HepG2 (cell line): Measurements from ENCODE around the gene LRRC40. TPM values are rescaled to one million over a fixed set of nuclear protein-coding genes. Genes with fewer than 3 reads are reported as not detected.

ENCODE experiments used
- ATAC-seq: fragments of 200-7000 bp; cut with Tn5 transposase; 3 replicates; pipeline ENCODE4 v1.9.1; 2020; ENCODE audit warnings: mild to moderate bottlenecking, moderate library complexity
- BruUV-seq: library from RNA; stranded (reverse); fragments of 400-500 nt; replicated peaks from 2 replicates; lab custom pipeline; 2021; lab: Mats Ljungman, UMichigan
- CTCF ChIA-PET: fragments of 300-600 bp; formaldehyde crosslinking; extraction: SDS; loops from one replicate; lab custom pipeline; 2021; ENCODE audit warnings: low total read pairs, inconsistent platforms, low intra/inter-chr PET ratio; lab: Yijun Ruan, JAX
- POLR2A ChIA-PET: fragments of 350-600 bp; sonication (Branson Sonifier 250); formaldehyde crosslinking; loops from one replicate; lab custom pipeline; 2020; ENCODE audit warnings: antibody characterized with exemption, inconsistent platforms; lab: Yijun Ruan, JAX
- DNase-seq: peaks from one replicate; pipeline ENCODE4 v3.0.0-alpha.2; 2015; ENCODE audit warnings: low spot score
- FAIRE-seq: peaks from 3 replicates; lab custom pipeline; 2011; peaks lifted over from hg19 to GRCh38; lab: Jason Lieb, UNC
- H2AFZ ChIP-seq: one replicate; pipeline ENCODE4 v1.6.1; 2011; ENCODE audit warnings: low read length, inconsistent platforms
- H3K27ac ChIP-seq: fragments of 300-600 bp; 3 replicates; pipeline ENCODE4 v1.8.0; 2011; ENCODE audit warnings: mixed run types, mild to moderate bottlenecking, mixed read lengths, low read length, inconsistent platforms; ENCODE audit not compliant: insufficient read depth; ENCODE audit errors: extremely low read length
- H3K27me3 ChIP-seq, 2 experiments: fragments of 200-600 bp in 1 of 2; 2 replicates in 1 of 2; 3 replicates in 1 of 2; pipeline versions ENCODE4 v1.6.0 to v1.8.0; 2011; ENCODE audit warnings: low read length in 2 of 2, mild to moderate bottlenecking in 2 of 2, moderate library complexity in 2 of 2, inconsistent platforms in 1 of 2; ENCODE audit not compliant: insufficient read depth in 2 of 2, control insufficient read depth in 1 of 2
- H3K36me3 ChIP-seq, 2 experiments: fragments of 200-600 bp in 1 of 2; replicated peaks in 1 of 2; 2 replicates in 1 of 2; 3 replicates in 1 of 2; pipeline versions ENCODE4 v1.5.1 to v1.8.0; 2011; ENCODE audit warnings: low read length in 2 of 2, inconsistent platforms in 1 of 2; ENCODE audit not compliant: insufficient read depth in 2 of 2, control insufficient read depth in 1 of 2
- H3K4me1 ChIP-seq: 2 replicates; pipeline ENCODE4 v1.5.1; 2012; ENCODE audit warnings: low read length, inconsistent platforms; ENCODE audit not compliant: insufficient read depth
- H3K4me2 ChIP-seq: 2 replicates; pipeline ENCODE4 v1.6.0; 2011; ENCODE audit warnings: low read depth, low read length, inconsistent platforms
- H3K4me3 ChIP-seq, 3 experiments: fragments of 200-600 bp in 1 of 3; sonication (generic), shearing (Covaris generic) in 1 of 3; replicated peaks in 1 of 3; 2 replicates each; pipeline ENCODE4 v1.5.1; 2011 to 2016; ENCODE audit warnings: low read length in 3 of 3, inconsistent platforms in 2 of 3, low read depth in 2 of 3, mild to moderate bottlenecking in 2 of 3, control low read depth in 1 of 3, mixed read lengths in 1 of 3; ENCODE audit not compliant: insufficient read depth in 1 of 3
- H3K79me2 ChIP-seq: one replicate; pipeline ENCODE4 v1.6.1; 2011; ENCODE audit warnings: low read length, inconsistent platforms; ENCODE audit not compliant: insufficient read depth
- H3K9ac ChIP-seq: 2 replicates; pipeline ENCODE4 v1.6.0; 2011; ENCODE audit warnings: mild to moderate bottlenecking, low read depth, low read length, inconsistent platforms; ENCODE audit not compliant: insufficient read depth
- H3K9me3 ChIP-seq: 2 replicates; pipeline ENCODE4 v1.5.1; 2012; ENCODE audit warnings: mild to moderate bottlenecking, low read length
- H4K20me1 ChIP-seq: 2 replicates; pipeline ENCODE4 v1.6.0; 2011; ENCODE audit warnings: inconsistent platforms, mild to moderate bottlenecking, low read length, moderate library complexity; ENCODE audit not compliant: insufficient read depth
- CEBPB ChIP-seq: IDR thresholded peaks from 2 replicates; pipeline ENCODE4 v1.6.1; 2011; ENCODE audit warnings: low read depth, low read length, improper control_type of control experiment, borderline replicate concordance
- GATAD2A ChIP-seq: IDR thresholded peaks from 2 replicates; pipeline ENCODE4 v1.6.1; 2016
- JUNB ChIP-seq: sonication (generic); formaldehyde crosslinking; IDR thresholded peaks from 2 replicates; pipeline ENCODE4 v1.8.0; 2022; ENCODE audit warnings: missing genetic modification reagents, mild to moderate bottlenecking, borderline replicate concordance
- RARA ChIP-seq: IDR thresholded peaks from 2 replicates; pipeline ENCODE4 v1.6.1; 2016; ENCODE audit warnings: missing genetic modification reagents, missing compliant biosample characterization
- STAG1 ChIP-seq: sonication (generic); formaldehyde crosslinking; IDR thresholded peaks from 2 replicates; pipeline ENCODE4 v1.4.0; 2020; ENCODE audit warnings: missing genetic modification reagents
- TBL1XR1 ChIP-seq: fragments of 150-350 bp; IDR thresholded peaks from 2 replicates; pipeline ENCODE4 v1.6.1; 2014; ENCODE audit warnings: borderline replicate concordance, low read length; ENCODE audit not compliant: partially characterized antibody
- ZBTB42 ChIP-seq: sonication (generic); formaldehyde crosslinking; IDR thresholded peaks from 2 replicates; pipeline ENCODE4 v1.5.0; 2020; ENCODE audit warnings: mild to moderate bottlenecking, missing genetic modification reagents
- ZNF101 ChIP-seq: sonication (generic); formaldehyde crosslinking; IDR thresholded peaks from 2 replicates; pipeline ENCODE4 v1.4.0; 2020; ENCODE audit warnings: mild to moderate bottlenecking, low read depth, missing genetic modification reagents, borderline replicate concordance
- ZNF180 ChIP-seq: sonication (generic); formaldehyde crosslinking; IDR thresholded peaks from 2 replicates; pipeline ENCODE4 v1.4.0; 2020; ENCODE audit warnings: low read depth, missing genetic modification reagents, borderline replicate concordance
- ZNF484 ChIP-seq: sonication (generic); formaldehyde crosslinking; IDR thresholded peaks from 2 replicates; pipeline ENCODE4 v1.5.1; 2020; ENCODE audit warnings: mild to moderate bottlenecking, low read depth, missing genetic modification reagents, borderline replicate concordance
- ZNF598 ChIP-seq: sonication (generic); formaldehyde crosslinking; IDR thresholded peaks from 2 replicates; pipeline ENCODE4 v1.5.1; 2020; ENCODE audit warnings: mild to moderate bottlenecking, missing genetic modification reagents, borderline replicate concordance
- ZNF713 ChIP-seq: sonication (generic); formaldehyde crosslinking; IDR thresholded peaks from 2 replicates; pipeline ENCODE4 v1.4.0; 2020; ENCODE audit warnings: mild to moderate bottlenecking, missing genetic modification reagents
- ZNF737 ChIP-seq: sonication (generic); formaldehyde crosslinking; IDR thresholded peaks from 2 replicates; pipeline ENCODE4 v1.5.0; 2020; ENCODE audit warnings: missing genetic modification reagents, mild to moderate bottlenecking, borderline replicate concordance
- in situ Hi-C: cut with HindIII; loops from 2 replicates; pipeline ENCODE4 v1.10.0; 2017; ENCODE audit warnings: low pct_unique_long_range_greater_than_20kb; ENCODE audit not compliant: extremely low pct_ligation_motif_present
- intact Hi-C: fragments of 100-400 bp; cut with micrococcal nuclease; formaldehyde crosslinking; loops from one replicate; pipeline ENCODE4 v1.10.0; 2022; ENCODE audit not compliant: unreplicated experiment
- polyA plus RNA-seq, 8 experiments: library from polyadenylated mRNA; depleted of rRNA in 3 of 8; stranded (reverse) in 7 of 8; unstranded in 1 of 8; fragments of >200 nt; fragmentation: Illumina TruSeq in 4 of 8; extraction: Trizol in 4 of 8; gene quantifications; 2 replicates each; pipeline versions ENCODE4 v1.2.1 to v1.2.3, GENCODE V29; 2011 to 2016; ENCODE audit warnings: low read depth in 4 of 8, missing spikeins in 1 of 8, mixed read lengths in 1 of 8; ENCODE audit not compliant: insufficient read depth in 1 of 8
- total RNA-seq, 5 experiments: library from RNA; depleted of rRNA; stranded (reverse); fragments of >200 nt; fragmentation: Illumina TruSeq; extraction: Trizol; gene quantifications; 2 replicates each; pipeline ENCODE4 v1.2.3, GENCODE V29; 2016; ENCODE audit warnings: low read depth in 1 of 5
- TF ChIP-seq, protein P1 (sequence below): sonication (generic); formaldehyde crosslinking; IDR thresholded peaks from 2 replicates; pipeline ENCODE4 v1.8.1; 2023; ENCODE audit warnings: mild to moderate bottlenecking, missing genetic modification reagents
- TF ChIP-seq, protein P2 (sequence below): sonication (generic); formaldehyde crosslinking; IDR thresholded peaks from 2 replicates; pipeline ENCODE4 v1.5.1; 2020; ENCODE audit warnings: mild to moderate bottlenecking, missing genetic modification reagents, borderline replicate concordance

Gene LRRC40
- total and polyA plus RNA-seq, 2 of the 13 experiments (the other 11 are each of a cell fraction or from before 2014, with no cell fraction given), result 10.3 to 32.7 TPM

DNA sequence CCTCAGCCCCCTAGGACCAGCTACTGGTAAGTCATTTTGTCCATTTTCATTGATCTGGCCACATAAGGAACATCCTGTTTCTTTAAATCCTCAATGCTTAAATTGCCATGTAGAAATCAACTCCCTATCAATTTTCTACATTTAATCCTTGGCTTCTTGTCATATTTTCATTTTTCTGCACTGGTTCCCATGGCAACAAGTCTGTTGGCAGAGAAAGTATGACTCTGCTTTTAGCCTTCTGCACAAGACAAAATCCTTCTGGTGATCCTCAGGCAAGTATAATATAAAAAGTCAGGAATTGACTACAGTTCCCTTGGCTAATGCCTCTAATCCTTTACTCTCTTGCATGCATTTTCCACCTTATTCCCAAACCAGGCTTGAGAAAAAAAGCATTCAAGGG is 65.0 kb downstream of the LRRC40 start:
- POLR2A ChIA-PET, result interaction anchor here (1.9 kb wide), 1 partner anchor 271 kb away, joined by 7 read pairs; the partner anchor contains the start of gene CTH
- no peak for DNase-seq
- CTCF ChIA-PET, result no interaction called here
- TF ChIP-seq, protein P1, sequence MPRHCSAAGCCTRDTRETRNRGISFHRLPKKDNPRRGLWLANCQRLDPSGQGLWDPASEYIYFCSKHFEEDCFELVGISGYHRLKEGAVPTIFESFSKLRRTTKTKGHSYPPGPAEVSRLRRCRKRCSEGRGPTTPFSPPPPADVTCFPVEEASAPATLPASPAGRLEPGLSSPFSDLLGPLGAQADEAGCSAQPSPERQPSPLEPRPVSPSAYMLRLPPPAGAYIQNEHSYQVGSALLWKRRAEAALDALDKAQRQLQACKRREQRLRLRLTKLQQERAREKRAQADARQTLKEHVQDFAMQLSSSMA (CRISPR knock-in tag), result no peak
- TF ChIP-seq ZNF598 (CRISPR knock-in tag) (no peak), ZNF713 (CRISPR knock-in tag) (no peak), ZNF101 (no peak), CEBPB (no peak), TBL1XR1 (no peak), ZNF737 (CRISPR knock-in tag) (no peak), ZNF180 (CRISPR knock-in tag) (no peak), STAG1 (no peak), GATAD2A (CRISPR knock-in tag) (no peak), ZBTB42 (no peak), JUNB (CRISPR knock-in tag) (no peak), ZNF484 (CRISPR knock-in tag) (no peak), RARA (no peak)
- TF ChIP-seq, protein P2, sequence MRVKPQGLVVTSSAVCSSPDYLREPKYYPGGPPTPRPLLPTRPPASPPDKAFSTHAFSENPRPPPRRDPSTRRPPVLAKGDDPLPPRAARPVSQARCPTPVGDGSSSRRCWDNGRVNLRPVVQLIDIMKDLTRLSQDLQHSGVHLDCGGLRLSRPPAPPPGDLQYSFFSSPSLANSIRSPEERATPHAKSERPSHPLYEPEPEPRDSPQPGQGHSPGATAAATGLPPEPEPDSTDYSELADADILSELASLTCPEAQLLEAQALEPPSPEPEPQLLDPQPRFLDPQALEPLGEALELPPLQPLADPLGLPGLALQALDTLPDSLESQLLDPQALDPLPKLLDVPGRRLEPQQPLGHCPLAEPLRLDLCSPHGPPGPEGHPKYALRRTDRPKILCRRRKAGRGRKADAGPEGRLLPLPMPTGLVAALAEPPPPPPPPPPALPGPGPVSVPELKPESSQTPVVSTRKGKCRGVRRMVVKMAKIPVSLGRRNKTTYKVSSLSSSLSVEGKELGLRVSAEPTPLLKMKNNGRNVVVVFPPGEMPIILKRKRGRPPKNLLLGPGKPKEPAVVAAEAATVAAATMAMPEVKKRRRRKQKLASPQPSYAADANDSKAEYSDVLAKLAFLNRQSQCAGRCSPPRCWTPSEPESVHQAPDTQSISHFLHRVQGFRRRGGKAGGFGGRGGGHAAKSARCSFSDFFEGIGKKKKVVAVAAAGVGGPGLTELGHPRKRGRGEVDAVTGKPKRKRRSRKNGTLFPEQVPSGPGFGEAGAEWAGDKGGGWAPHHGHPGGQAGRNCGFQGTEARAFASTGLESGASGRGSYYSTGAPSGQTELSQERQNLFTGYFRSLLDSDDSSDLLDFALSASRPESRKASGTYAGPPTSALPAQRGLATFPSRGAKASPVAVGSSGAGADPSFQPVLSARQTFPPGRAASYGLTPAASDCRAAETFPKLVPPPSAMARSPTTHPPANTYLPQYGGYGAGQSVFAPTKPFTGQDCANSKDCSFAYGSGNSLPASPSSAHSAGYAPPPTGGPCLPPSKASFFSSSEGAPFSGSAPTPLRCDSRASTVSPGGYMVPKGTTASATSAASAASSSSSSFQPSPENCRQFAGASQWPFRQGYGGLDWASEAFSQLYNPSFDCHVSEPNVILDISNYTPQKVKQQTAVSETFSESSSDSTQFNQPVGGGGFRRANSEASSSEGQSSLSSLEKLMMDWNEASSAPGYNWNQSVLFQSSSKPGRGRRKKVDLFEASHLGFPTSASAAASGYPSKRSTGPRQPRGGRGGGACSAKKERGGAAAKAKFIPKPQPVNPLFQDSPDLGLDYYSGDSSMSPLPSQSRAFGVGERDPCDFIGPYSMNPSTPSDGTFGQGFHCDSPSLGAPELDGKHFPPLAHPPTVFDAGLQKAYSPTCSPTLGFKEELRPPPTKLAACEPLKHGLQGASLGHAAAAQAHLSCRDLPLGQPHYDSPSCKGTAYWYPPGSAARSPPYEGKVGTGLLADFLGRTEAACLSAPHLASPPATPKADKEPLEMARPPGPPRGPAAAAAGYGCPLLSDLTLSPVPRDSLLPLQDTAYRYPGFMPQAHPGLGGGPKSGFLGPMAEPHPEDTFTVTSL (CRISPR knock-in tag), result no peak

More for the DNA sequence above, 65.0 kb downstream of the LRRC40 start:
- no peak overlapping the region for H3K4me2 ChIP-seq
- 0 out of 5 replicates have a peak, but pooled peaks cover 0 to under 1% of the 10 kb centered on the region in 2 experiments for H3K27me3 ChIP-seq
- H3K4me3 ChIP-seq, result no peak overlapping the region
- H3K9me3 ChIP-seq, result no peaks in the 10 kb centered on the region
- H3K36me3 ChIP-seq, result no peaks in the 10 kb centered on the region; a peak in 1 of 5 replicates
- H2AFZ ChIP-seq, result no peak overlapping the region
- H3K9ac ChIP-seq, result no peak overlapping the region
- no TSS peak for BruUV-seq
- ATAC-seq (no peak), FAIRE-seq (no peak)
- in situ Hi-C loops, result no loop called here
- H3K4me1 ChIP-seq, result no peaks in the 10 kb centered on the region
- H3K27ac ChIP-seq, result no peak overlapping the region
- intact Hi-C loops, result loop anchor here (5.0 kb wide), 1 partner anchor 272 kb away; the partner anchor contains the start of gene CTH
- H3K79me2 ChIP-seq, result no peaks in the 10 kb centered on the region
- H4K20me1 ChIP-seq, result no peaks in the 10 kb centered on the region
